ENCODE results near the gene NXPE3. TPM values are rescaled to one million over a fixed set of nuclear protein-coding genes. Genes with fewer than 3 reads are reported as not detected.
"Not testable (repeated sequence)": the region's sequence is repeated elsewhere in the genome, so short reads cannot be mapped to it uniquely, and the experiment has no call there.

The NXPE3 gene
- total and polyA plus RNA-seq, 2 donors = 10.3 to 15.8 TPM

DNA sequence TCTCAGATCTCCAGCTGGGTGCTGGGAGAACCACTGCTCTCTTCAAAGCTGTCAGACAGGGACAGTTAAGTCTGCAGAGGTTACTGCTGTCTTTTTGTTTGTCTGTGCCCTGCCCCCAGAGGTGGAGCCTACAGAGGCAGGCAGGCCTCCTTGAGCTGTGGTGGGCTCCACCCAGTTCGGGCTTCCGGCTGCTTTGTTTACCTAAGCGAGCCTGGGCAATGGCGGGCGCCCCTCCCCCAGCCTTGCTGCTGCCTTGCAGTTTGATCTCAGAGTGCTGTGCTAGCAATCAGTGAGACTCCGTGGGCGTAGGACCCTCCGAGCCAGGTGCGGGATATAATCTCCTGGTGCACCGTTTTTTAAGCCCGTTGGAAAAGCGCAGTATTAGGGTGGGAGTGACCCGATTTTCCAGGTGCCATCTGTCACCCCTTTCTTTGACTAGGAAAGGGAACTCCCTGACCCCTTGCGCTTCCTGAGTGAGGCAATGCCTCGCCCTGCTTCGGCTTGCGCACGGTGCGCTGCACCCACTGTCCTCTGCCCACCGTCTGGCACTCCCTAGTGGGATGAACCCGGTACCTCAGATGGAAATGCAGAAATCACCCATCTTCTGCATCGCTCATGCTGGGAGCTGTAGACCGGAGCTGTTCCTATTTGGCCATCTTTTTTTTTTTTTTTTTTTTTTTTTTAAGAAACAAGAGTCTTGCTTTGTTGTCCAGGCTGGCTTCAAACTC is 25.5 kb upstream of the NXPE3 start:
- H3K4me1 ChIP-seq (ENCODE audit: control insufficient read depth in 2 of 2, insufficient read depth in 2 of 2, low read length in 2 of 2); DNase-seq (ENCODE audit: low read depth in 6 of 9, low spot score in 9 of 9); H3K4me3 ChIP-seq (ENCODE audit: low read length in 2 of 2); H3K27ac ChIP-seq (ENCODE audit: low read depth in 1 of 2, low read length in 1 of 2); H3K27me3 ChIP-seq (ENCODE audit: control insufficient read depth in 2 of 2, insufficient read depth in 1 of 2, low read length in 1 of 2); H3K9me3 ChIP-seq (ENCODE audit: control insufficient read depth in 2 of 2, insufficient read depth in 1 of 2, low read length in 1 of 2): not testable (repeated sequence)
- peaks cover 23 to 41% of the 10 kb centered on the region in 2 donors for H3K36me3 ChIP-seq (ENCODE audit: control insufficient read depth in 2 of 2, insufficient read depth in 2 of 2, low read length in 1 of 2)
- WGBS = 95% methylated on average over 14 of the region's 23 CpGs

DNA sequence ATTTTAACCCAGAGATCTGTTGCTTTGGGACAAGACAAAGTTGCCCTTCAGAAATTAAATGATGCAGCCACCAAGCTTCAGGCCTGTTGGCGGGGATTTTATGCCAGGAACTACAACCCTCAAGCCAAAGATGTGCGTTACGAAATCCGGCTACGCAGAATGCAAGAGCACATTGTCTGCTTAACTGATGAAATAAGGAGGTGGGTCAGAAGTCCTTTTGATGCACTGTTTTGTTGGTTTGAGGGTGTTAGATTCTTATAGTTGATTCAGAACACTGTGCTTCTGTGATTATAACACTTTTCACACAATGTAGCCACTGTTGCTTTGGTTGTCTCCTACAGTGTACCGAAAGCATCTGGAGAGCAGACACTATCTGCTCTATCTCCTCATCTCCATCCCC is 20.8 kb upstream of the NXPE3 start:
- no peak for DNase-seq (ENCODE audit: low read depth in 6 of 9, low spot score in 9 of 9)
- Histone ChIP-seq H3K9me3 (ENCODE audit: control insufficient read depth in 2 of 2, insufficient read depth in 1 of 2, low read length in 1 of 2) (no peaks in the 10 kb centered on the region), H3K27ac (ENCODE audit: low read depth in 1 of 2, low read length in 1 of 2) (no peak overlapping the region), H3K27me3 (ENCODE audit: control insufficient read depth in 2 of 2, insufficient read depth in 1 of 2, low read length in 1 of 2) (no peaks in the 10 kb centered on the region), H3K4me3 (ENCODE audit: low read length in 2 of 2) (no peak overlapping the region), H3K4me1 (ENCODE audit: control insufficient read depth in 2 of 2, insufficient read depth in 2 of 2, low read length in 2 of 2) (no peaks in the 10 kb centered on the region), H3K36me3 (ENCODE audit: control insufficient read depth in 2 of 2, insufficient read depth in 2 of 2, low read length in 1 of 2) (peaks cover 28 to 69% of the 10 kb centered on the region in 2 donors)
- WGBS = over 99% methylated on average over 6 of the region's 6 CpGs

DNA sequence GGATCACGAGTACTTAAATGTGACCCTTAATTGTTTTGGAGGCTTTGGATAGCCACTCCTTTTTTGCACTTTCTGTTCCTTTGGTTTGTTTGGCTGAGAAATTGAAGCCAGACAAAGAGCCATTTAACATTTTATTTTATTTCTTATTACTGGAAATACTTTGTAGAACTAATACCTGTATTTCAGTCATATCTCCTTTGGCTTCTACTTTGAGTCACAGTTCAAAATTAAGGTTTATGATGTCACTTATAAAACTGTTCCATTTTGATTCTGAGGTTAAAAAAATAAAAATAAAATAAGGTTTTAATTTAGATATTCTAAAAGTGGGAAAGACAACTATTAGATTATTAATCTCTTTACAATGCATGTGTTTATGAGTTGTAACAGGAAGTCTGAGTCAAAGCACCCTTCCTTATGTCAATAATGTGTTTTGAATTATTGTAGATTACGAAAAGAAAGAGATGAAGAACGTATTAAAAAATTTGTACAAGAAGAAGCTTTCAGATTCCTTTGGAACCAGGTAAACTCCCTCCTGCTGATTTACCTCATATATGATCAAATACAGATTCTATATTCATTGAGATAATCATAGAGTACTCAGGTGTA is 16.9 kb upstream of the NXPE3 start:
- Histone ChIP-seq H3K27me3 (ENCODE audit: control insufficient read depth in 2 of 2, insufficient read depth in 1 of 2, low read length in 1 of 2) (no peaks in the 10 kb centered on the region), H3K9me3 (ENCODE audit: control insufficient read depth in 2 of 2, insufficient read depth in 1 of 2, low read length in 1 of 2) (no peaks in the 10 kb centered on the region), H3K27ac (ENCODE audit: low read depth in 1 of 2, low read length in 1 of 2) (no peak overlapping the region), H3K36me3 (ENCODE audit: control insufficient read depth in 2 of 2, insufficient read depth in 2 of 2, low read length in 1 of 2) (peaks cover 24 to 64% of the 10 kb centered on the region in 2 donors), H3K4me1 (ENCODE audit: control insufficient read depth in 2 of 2, insufficient read depth in 2 of 2, low read length in 2 of 2) (no peaks in the 10 kb centered on the region), H3K4me3 (ENCODE audit: low read length in 2 of 2) (no peak overlapping the region)
- 97% methylated on average over 3 of the region's 3 CpGs for WGBS
- no peak for DNase-seq (ENCODE audit: low read depth in 6 of 9, low spot score in 9 of 9)

- H3K9me3 ChIP-seq (ENCODE audit: control insufficient read depth in 2 of 2, insufficient read depth in 1 of 2, low read length in 1 of 2); DNase-seq (ENCODE audit: low read depth in 6 of 9, low spot score in 9 of 9); H3K27ac ChIP-seq (ENCODE audit: low read depth in 1 of 2, low read length in 1 of 2); H3K36me3 ChIP-seq (ENCODE audit: control insufficient read depth in 2 of 2, insufficient read depth in 2 of 2, low read length in 1 of 2); H3K4me3 ChIP-seq (ENCODE audit: low read length in 2 of 2); H3K27me3 ChIP-seq (ENCODE audit: control insufficient read depth in 2 of 2, insufficient read depth in 1 of 2, low read length in 1 of 2): not testable (repeated sequence)
- peaks cover 8 to 19% of the 10 kb centered on the region in 2 donors for H3K4me1 ChIP-seq (ENCODE audit: control insufficient read depth in 2 of 2, insufficient read depth in 2 of 2, low read length in 2 of 2)
- WGBS = 73% methylated on average over 6 of the region's 6 CpGs
Measured at GRCh38 chr3:101777745-101778281, 1.2 kb upstream of the NXPE3 start.

DNA sequence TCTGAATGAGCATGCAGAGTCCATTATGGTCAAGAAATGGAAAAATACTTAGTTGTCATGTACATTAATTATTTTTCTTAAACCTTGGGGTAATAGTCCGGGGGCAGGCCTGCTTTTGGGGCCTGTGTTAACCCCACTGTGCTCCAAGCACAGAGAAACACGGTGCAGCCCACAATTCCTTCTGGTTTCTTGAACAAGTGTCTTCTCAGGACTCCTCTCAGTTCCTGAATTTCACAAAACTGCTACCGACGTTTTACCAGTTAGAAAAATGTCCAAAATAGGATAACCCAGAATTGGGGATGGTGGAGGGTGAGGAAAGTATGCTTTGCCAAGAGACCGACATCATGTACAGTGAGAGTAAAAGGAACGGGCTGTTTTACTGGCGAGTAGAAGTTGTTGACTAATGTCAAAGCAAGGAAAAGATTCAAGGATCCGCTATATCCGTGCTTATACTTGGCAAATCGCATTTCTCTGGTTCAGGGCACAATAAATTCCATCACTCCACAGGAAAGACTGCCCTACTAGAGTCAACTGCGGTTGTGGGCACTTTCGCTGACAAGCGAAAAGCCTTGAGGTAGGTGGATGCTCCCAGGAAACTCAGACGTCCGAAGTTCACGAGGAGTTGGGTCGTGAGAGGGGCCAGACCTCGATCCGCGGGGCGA is 495 bp upstream of the NXPE3 start:
- no peaks in the 10 kb centered on the region for H3K9me3 ChIP-seq (ENCODE audit: control insufficient read depth in 2 of 2, insufficient read depth in 1 of 2, low read length in 1 of 2)
- DNase-seq (ENCODE audit: low read depth in 6 of 9, low spot score in 9 of 9) = peak in 2 of 9 donors; percentile 22 to 52
- H3K27ac ChIP-seq (ENCODE audit: low read depth in 1 of 2, low read length in 1 of 2) = peak overlapping the region; percentile 82 to 93
- peaks cover 8 to 19% of the 10 kb centered on the region in 2 donors for H3K4me1 ChIP-seq (ENCODE audit: control insufficient read depth in 2 of 2, insufficient read depth in 2 of 2, low read length in 2 of 2)
- H3K36me3 ChIP-seq (ENCODE audit: control insufficient read depth in 2 of 2, insufficient read depth in 2 of 2, low read length in 1 of 2) = peaks cover 8% of the 10 kb centered on the region in 2 donors
- H3K4me3 ChIP-seq (ENCODE audit: low read length in 2 of 2) = peak overlapping the region; percentile 86 to 88
- H3K27me3 ChIP-seq (ENCODE audit: control insufficient read depth in 2 of 2, insufficient read depth in 1 of 2, low read length in 1 of 2) = no peaks in the 10 kb centered on the region
- 29% methylated on average over 21 of the region's 21 CpGs for WGBS

GRCh38 chr3:101779822-101780381 is 891 bp downstream of the NXPE3 start:
- peak overlapping the region in 1 of 2 donors; percentile 82 for H3K27ac ChIP-seq (ENCODE audit: low read depth in 1 of 2, low read length in 1 of 2)
- peak overlapping the region; percentile 86 to 88 for H3K4me3 ChIP-seq (ENCODE audit: low read length in 2 of 2)
- no peaks in the 10 kb centered on the region for H3K9me3 ChIP-seq (ENCODE audit: control insufficient read depth in 2 of 2, insufficient read depth in 1 of 2, low read length in 1 of 2)
- peaks cover 10 to 20% of the 10 kb centered on the region in 2 donors for H3K36me3 ChIP-seq (ENCODE audit: control insufficient read depth in 2 of 2, insufficient read depth in 2 of 2, low read length in 1 of 2)
- no peak for DNase-seq (ENCODE audit: low read depth in 6 of 9, low spot score in 9 of 9)
- no peaks in the 10 kb centered on the region for H3K27me3 ChIP-seq (ENCODE audit: control insufficient read depth in 2 of 2, insufficient read depth in 1 of 2, low read length in 1 of 2)
- H3K4me1 ChIP-seq (ENCODE audit: control insufficient read depth in 2 of 2, insufficient read depth in 2 of 2, low read length in 2 of 2) = peaks cover 12 to 27% of the 10 kb centered on the region in 2 donors
- WGBS = 39% methylated on average over 9 of the region's 9 CpGs

DNA sequence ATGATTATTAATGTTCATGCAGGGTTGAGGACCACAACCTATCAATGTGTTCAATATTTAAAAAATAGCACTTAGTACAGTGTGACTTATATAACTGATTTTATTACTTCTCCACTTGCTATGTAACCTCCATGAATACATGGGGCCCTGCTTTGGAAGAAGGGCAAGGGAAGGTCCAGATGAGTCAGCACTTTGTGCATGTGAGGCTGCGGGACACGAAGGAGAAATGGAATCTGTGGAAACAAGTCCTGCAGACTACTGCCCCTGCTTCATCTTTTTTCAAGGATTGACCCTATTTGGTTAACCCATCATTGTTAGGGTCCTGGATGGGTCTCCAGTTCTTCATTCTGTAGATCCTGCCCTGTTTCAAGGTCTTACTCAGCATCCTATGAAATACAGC is 1.6 kb downstream of the NXPE3 start:
- no peak overlapping the region for H3K4me3 ChIP-seq (ENCODE audit: low read length in 2 of 2)
- peaks cover 12 to 31% of the 10 kb centered on the region in 2 donors for H3K4me1 ChIP-seq (ENCODE audit: control insufficient read depth in 2 of 2, insufficient read depth in 2 of 2, low read length in 2 of 2)
- H3K27me3 ChIP-seq (ENCODE audit: control insufficient read depth in 2 of 2, insufficient read depth in 1 of 2, low read length in 1 of 2) = no peaks in the 10 kb centered on the region
- 87% methylated on average over 2 of the region's 2 CpGs for WGBS
- peaks cover 15 to 27% of the 10 kb centered on the region in 2 donors for H3K36me3 ChIP-seq (ENCODE audit: control insufficient read depth in 2 of 2, insufficient read depth in 2 of 2, low read length in 1 of 2)
- no peak for DNase-seq (ENCODE audit: low read depth in 6 of 9, low spot score in 9 of 9)
- no peaks in the 10 kb centered on the region for H3K9me3 ChIP-seq (ENCODE audit: control insufficient read depth in 2 of 2, insufficient read depth in 1 of 2, low read length in 1 of 2)
- no peak overlapping the region for H3K27ac ChIP-seq (ENCODE audit: low read depth in 1 of 2, low read length in 1 of 2)

DNA sequence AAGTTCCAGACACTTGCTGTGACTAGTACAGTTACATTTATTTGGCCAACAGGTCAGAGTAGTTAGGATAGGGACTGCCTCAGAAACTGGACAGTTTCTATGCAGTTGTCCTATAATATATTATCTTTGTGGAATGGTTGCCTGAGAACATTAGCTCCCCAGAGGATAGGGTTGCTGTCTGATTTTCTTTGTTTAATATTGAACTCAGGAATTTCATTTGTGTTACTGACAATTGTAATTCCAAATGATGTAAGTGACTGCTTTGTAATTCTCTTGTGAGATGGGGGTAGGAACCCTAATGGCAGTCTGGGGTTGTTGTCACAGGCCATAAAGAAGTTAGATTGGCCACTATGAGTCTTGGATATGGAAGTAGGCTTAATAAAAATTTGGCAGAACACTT is 2.2 kb downstream of the NXPE3 start:
- Histone ChIP-seq H3K27ac (ENCODE audit: low read depth in 1 of 2, low read length in 1 of 2) (no peak overlapping the region), H3K36me3 (ENCODE audit: control insufficient read depth in 2 of 2, insufficient read depth in 2 of 2, low read length in 1 of 2) (peaks cover 19 to 32% of the 10 kb centered on the region in 2 donors), H3K4me1 (ENCODE audit: control insufficient read depth in 2 of 2, insufficient read depth in 2 of 2, low read length in 2 of 2) (peaks cover 12 to 31% of the 10 kb centered on the region in 2 donors), H3K9me3 (ENCODE audit: control insufficient read depth in 2 of 2, insufficient read depth in 1 of 2, low read length in 1 of 2) (no peaks in the 10 kb centered on the region), H3K4me3 (ENCODE audit: low read length in 2 of 2) (no peak overlapping the region), H3K27me3 (ENCODE audit: control insufficient read depth in 2 of 2, insufficient read depth in 1 of 2, low read length in 1 of 2) (no peaks in the 10 kb centered on the region)
- no peak for DNase-seq (ENCODE audit: low read depth in 6 of 9, low spot score in 9 of 9)

Measured in thymus (tissue), 11 donors.